SK-N-SH (cell line): Measurements from ENCODE around the gene CSNK2A2.

Experiments used
- EP300 ChIP-seq, 2 experiments: IDR thresholded peaks; 2 replicates each; pipeline versions ENCODE4 v1.4.0 to v1.6.1; 2012; ENCODE audit warnings: borderline replicate concordance in 1 of 2, low read depth in 1 of 2, low read length in 1 of 2
- FOXJ3 ChIP-seq: sonication (generic); formaldehyde crosslinking; IDR thresholded peaks from 2 replicates; pipeline ENCODE4 v1.5.1; 2020; ENCODE audit warnings: mild to moderate bottlenecking, missing genetic modification reagents
- POLR2AphosphoS5 ChIP-seq: IDR thresholded peaks from 2 replicates; pipeline ENCODE4 v1.6.1; 2012; ENCODE audit warnings: low read depth, low read length
- RCOR1 ChIP-seq: fragments of 150-350 bp; IDR thresholded peaks from 2 replicates; pipeline ENCODE4 v1.6.1; 2017; ENCODE audit warnings: antibody characterized with exemption, low read length
- RFX5 ChIP-seq: IDR thresholded peaks from 2 replicates; pipeline ENCODE4 v1.6.1; 2012; ENCODE audit warnings: mild to moderate bottlenecking, improper control_type of control experiment, low read length
- TEAD4 ChIP-seq: IDR thresholded peaks from 2 replicates; pipeline ENCODE4 v1.4.0; 2012; ENCODE audit warnings: mild to moderate bottlenecking, borderline replicate concordance; ENCODE audit not compliant: insufficient read depth
- TF ChIP-seq, protein P1 (sequence below): fragments of 200-600 bp; sonication (generic); IDR thresholded peaks from 2 replicates; pipeline ENCODE4 v1.6.1; 2017; ENCODE audit warnings: antibody characterized with exemption, mild to moderate bottlenecking, moderate library complexity
- TF ChIP-seq, protein P2 (sequence below): IDR thresholded peaks from 2 replicates; pipeline ENCODE4 v1.6.1; 2012; ENCODE audit warnings: mild to moderate bottlenecking, low read depth, low read length, moderate library complexity

DNA sequence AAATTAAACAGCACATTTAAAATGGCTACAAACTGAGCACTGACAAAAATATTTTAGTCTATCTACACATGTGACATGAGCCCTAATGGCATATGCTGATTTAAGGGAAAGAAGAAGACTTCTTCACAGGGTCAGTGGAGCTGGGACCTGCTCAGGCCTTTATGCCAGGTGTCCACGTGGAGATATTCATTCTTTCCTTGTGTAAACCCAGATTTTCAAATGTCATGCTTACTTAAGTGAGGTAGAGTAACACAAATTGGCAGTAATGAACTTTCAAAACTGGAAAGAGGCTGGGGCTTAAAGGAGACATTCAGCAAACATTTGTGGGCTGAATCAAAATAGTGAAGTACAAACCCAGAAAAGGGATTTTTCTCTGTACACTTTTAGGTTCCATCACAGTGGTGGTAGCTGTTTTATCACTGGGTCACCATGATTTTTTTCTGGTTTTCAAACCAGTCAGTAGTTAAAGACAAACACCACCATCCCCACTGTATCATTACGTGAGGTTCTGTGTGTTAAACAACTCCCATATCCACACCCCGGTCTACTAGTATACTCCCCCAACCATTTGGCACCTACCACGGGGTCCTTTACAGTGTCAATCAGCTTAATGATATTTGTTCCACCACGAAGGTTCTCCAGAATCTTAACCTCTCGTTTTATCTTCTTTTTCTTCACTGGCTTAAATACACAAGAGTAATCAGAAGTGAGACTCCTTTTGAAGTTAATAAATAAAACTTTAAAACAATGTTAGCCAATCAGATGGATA, 11.5 kb downstream of the CSNK2A2 start:
- TF ChIP-seq FOXJ3 (no peak), RFX5 (no peak), RCOR1 (no peak), POLR2AphosphoS5 (no peak), TEAD4 (no peak), EP300 (IDR thresholded peaks at IDR 0.05; ENCODE audit: borderline replicate concordance in 1 of 2, low read depth in 1 of 2, low read length in 1 of 2) (no peak)
- TF ChIP-seq, protein P1, sequence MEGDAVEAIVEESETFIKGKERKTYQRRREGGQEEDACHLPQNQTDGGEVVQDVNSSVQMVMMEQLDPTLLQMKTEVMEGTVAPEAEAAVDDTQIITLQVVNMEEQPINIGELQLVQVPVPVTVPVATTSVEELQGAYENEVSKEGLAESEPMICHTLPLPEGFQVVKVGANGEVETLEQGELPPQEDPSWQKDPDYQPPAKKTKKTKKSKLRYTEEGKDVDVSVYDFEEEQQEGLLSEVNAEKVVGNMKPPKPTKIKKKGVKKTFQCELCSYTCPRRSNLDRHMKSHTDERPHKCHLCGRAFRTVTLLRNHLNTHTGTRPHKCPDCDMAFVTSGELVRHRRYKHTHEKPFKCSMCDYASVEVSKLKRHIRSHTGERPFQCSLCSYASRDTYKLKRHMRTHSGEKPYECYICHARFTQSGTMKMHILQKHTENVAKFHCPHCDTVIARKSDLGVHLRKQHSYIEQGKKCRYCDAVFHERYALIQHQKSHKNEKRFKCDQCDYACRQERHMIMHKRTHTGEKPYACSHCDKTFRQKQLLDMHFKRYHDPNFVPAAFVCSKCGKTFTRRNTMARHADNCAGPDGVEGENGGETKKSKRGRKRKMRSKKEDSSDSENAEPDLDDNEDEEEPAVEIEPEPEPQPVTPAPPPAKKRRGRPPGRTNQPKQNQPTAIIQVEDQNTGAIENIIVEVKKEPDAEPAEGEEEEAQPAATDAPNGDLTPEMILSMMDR = no peak
- TF ChIP-seq, protein P2, sequence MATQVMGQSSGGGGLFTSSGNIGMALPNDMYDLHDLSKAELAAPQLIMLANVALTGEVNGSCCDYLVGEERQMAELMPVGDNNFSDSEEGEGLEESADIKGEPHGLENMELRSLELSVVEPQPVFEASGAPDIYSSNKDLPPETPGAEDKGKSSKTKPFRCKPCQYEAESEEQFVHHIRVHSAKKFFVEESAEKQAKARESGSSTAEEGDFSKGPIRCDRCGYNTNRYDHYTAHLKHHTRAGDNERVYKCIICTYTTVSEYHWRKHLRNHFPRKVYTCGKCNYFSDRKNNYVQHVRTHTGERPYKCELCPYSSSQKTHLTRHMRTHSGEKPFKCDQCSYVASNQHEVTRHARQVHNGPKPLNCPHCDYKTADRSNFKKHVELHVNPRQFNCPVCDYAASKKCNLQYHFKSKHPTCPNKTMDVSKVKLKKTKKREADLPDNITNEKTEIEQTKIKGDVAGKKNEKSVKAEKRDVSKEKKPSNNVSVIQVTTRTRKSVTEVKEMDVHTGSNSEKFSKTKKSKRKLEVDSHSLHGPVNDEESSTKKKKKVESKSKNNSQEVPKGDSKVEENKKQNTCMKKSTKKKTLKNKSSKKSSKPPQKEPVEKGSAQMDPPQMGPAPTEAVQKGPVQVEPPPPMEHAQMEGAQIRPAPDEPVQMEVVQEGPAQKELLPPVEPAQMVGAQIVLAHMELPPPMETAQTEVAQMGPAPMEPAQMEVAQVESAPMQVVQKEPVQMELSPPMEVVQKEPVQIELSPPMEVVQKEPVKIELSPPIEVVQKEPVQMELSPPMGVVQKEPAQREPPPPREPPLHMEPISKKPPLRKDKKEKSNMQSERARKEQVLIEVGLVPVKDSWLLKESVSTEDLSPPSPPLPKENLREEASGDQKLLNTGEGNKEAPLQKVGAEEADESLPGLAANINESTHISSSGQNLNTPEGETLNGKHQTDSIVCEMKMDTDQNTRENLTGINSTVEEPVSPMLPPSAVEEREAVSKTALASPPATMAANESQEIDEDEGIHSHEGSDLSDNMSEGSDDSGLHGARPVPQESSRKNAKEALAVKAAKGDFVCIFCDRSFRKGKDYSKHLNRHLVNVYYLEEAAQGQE = no peak
